SH-SY5Y (cell line): ENCODE measurements around the gene PCGF3.

Experiments
- GATA2 ChIP-seq: IDR thresholded peaks from 2 replicates; pipeline ENCODE4 v1.6.1; 2011; ENCODE audit warnings: mild to moderate bottlenecking, low read depth, low read length
- GATA3 ChIP-seq: IDR thresholded peaks from 2 replicates; pipeline ENCODE4 v1.6.1; 2011; ENCODE audit warnings: low read depth, mild to moderate bottlenecking, low read length, moderate library complexity

DNA sequence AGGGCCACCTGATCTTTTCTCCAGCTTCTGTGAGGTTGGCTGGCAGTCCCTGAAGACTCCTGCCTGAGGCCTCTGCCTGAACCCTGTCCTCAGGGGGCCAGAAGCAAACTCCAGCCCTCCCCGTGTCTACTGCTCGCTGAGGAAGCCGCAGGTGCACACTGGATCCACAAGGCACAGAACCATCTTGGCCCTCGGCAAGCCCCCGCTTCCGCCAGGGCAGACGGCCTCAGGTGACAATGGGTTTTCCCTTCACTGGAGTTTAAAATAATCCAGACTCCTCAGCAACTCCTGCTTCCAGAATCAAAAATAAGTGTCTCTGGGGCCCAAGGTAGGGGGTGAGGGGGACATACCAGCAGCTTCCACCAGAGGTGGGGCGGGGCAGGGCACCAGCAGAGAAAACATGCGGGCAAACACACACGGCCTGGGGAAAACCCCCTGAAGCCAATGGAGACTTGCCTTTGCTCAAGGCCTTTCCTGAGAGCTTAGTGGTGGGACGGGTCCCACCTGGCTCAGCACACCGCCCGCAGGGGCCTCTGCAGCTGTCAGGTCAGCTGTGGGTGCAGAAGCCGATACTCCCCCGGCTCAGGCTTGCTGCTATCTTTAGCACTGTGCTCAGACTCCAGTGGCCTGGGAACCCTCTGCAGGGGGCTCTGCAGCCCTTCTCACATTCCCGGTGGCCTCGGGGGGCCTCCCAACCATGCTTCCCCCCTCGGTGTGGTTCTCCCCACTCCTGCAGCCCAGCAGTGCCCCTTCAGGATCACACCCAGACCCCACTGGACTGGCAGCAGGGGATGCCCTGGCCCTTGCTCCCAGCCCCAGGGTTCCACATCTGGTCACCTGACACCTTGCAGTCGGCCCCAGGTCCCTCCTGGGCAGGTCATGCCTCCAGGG is 29.4 kb upstream of the PCGF3 start:
- TF ChIP-seq GATA2 (no peak), GATA3 (no peak)
